GM18873 (cell line): ENCODE measurements around the gene MCL1.

ENCODE experiments used
- ATAC-seq: cut with Tn5 transposase; IDR thresholded peaks from one replicate; pipeline ENCODE4 v1.9.1; 2021; ENCODE audit warnings: mild to moderate bottlenecking, moderate library complexity, moderate number of reproducible peaks; ENCODE audit not compliant: unreplicated experiment, low FRiP score

MCL1 gene

DNA sequence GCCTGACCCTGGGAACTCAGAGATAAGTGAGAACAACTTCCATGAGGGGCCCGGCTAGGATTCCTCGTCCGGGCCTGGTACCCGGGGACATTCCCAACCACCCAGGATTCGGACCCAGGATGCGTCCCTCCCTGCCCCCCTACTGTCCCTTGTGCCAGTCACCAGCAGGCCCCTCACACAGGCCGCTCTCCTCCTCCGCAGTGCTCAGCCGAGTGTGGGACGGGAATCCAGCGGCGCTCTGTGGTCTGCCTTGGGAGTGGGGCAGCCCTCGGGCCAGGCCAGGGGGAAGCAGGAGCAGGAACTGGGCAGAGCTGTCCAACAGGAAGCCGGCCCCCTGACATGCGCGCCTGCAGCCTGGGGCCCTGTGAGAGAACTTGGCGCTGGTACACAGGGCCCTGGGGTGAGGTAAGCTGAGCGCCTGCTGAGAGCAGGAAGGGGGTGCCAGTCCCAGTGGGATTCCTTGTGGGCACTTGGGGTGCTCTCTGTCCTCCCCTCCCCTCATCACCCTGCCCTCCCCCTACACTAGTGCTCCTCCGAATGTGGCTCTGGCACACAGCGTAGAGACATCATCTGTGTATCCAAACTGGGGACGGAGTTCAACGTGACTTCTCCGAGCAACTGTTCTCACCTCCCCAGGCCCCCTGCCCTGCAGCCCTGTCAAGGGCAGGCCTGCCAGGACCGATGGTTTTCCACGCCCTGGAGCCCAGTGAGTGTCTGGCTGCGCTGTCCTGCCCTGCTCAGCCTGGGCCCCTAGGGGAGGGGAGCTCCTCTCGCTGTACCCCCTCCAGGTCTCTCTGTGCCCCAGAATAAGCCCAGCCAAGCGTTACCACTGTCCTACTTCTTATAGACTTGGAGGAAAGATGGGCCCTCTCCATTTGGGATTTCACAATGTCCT is 20.4 kb downstream of the MCL1 start:
- ATAC-seq: no peak

DNA sequence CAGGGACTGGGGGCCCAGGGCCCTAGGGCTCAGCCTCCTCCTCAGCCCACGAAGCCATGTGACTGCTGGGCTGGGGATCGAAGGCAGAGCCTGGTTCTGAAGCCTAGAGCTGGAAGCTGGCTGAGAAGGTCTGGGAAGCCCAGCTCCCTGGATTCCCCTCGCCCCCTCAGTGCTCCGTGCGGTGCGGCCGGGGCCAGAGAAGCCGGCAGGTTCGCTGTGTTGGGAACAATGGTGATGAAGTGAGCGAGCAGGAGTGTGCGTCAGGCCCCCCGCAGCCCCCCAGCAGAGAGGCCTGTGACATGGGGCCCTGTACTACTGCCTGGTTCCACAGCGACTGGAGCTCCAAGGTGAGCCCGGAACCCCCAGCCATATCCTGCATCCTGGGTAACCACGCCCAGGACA is 21.1 kb downstream of the MCL1 start:
- ATAC-seq: no peak

DNA sequence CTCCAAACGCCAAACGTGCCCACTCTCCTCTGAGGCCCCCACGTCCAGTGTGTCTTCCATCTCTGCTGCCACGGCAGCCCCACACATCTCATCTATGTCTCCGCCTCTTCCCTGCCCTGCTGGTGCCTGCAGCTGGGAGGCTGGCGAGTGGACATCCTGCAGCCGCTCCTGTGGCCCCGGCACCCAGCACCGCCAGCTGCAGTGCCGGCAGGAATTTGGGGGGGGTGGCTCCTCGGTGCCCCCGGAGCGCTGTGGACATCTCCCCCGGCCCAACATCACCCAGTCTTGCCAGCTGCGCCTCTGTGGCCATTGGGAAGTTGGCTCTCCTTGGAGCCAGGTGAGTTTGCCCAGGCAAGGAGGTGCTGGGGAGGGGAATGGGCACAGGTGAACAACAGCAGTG is 21.6 kb downstream of the MCL1 start:
- ATAC-seq: no peak

DNA sequence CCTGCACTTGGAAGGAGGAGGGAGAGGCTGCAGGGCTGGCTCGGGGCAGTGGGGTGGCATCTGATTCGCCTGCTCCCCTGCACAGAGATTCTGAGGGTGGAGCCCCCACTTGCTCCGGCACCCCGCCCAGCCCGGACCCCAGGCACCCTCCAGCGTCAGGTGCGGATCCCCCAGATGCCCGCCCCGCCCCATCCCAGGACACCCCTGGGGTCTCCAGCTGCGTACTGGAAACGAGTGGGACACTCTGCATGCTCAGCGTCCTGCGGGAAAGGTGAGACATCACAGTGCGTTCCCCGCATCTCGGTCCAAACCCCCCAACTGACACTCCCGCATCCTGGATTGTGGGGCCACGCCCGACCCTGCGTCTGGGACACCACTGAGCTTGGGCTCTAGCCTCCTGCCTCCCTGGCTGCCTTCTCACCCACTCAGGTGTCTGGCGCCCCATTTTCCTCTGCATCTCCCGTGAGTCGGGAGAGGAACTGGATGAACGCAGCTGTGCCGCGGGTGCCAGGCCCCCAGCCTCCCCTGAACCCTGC is 22.3 kb downstream of the MCL1 start:
- ATAC-seq: no peak

DNA sequence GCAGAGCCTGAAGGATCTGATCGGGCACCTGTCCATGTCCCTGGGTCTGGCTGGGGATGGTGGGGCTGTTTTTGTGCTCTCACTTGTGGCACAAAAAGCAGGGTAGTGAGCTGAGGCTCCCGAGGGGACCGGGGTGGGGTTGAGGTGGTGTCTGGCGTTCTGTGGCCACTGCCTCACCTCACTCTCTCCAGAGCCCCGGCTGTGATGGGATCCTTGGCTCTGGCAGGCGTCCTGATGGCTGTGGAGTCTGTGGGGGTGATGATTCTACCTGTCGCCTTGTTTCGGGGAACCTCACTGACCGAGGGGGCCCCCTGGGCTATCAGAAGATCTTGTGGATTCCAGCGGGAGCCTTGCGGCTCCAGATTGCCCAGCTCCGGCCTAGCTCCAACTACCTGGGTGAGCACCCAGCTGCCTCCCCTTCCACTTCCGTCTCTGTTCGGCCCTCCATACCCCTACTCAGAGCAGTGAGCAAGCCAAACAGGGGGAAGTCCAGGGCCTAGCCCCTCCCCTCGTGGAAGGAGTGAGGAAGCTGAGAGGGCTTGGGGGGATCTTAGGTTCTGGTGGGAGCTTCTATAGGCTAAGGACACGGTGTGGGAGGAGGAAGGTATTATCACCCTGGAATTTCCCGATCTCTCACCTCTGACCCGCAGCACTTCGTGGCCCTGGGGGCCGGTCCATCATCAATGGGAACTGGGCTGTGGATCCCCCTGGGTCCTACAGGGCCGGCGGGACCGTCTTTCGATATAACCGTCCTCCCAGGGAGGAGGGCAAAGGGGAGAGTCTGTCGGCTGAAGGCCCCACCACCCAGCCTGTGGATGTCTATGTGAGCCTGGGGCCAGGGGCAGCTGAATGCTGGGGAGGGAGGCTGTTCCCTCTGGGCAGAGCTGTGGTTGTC is 23.2 kb downstream of the MCL1 start:
- no peak for ATAC-seq

DNA sequence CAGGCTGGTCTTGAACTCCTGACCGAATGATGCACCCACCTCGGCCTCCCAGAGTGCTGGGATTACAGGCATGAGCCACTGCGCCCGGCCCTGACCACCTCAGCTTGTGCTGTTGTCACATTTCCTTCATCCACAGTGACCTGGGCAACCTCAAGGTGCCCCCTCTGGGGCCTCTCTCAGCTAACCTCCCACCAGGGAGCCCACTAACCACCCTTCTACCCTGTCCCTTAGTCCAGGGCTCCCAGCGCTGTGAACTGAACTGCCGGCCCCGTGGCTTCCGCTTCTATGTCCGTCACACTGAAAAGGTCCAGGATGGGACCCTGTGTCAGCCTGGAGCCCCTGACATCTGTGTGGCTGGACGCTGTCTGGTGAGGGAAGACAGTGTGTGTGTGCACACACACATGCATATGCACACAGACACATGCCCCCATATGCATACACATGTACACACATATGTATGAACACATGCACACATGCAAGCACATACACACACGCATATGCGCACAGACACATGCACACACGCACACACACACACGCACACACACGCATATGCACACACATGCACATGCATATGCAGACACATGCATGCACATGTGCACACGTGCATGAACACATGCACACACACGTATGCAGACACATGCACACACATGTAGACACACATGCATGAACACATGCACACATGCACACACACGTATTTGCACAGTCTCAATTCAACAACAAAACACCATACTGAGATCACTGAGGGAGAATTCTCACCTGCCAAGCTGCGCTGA is 24.0 kb downstream of the MCL1 start:
- ATAC-seq: no peak

DNA sequence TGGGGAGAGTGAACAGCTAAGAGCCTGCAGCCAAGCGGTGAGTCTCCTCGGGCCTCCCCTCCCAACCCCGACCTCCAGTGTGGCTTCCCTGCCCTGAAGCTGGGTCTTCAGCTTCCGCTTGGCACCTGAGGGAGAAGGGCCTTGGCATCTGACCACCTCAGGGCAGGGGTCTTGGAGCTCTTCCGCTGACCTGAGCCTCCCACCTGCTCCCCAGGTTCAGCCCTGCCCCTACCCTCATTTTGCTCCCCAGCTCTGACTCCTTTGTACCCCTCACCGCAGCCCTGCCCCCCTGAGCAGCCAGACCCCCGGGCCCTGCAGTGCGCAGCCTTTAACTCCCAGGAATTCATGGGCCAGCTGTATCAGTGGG is 25.3 kb downstream of the MCL1 start:
- ATAC-seq: no peak

DNA sequence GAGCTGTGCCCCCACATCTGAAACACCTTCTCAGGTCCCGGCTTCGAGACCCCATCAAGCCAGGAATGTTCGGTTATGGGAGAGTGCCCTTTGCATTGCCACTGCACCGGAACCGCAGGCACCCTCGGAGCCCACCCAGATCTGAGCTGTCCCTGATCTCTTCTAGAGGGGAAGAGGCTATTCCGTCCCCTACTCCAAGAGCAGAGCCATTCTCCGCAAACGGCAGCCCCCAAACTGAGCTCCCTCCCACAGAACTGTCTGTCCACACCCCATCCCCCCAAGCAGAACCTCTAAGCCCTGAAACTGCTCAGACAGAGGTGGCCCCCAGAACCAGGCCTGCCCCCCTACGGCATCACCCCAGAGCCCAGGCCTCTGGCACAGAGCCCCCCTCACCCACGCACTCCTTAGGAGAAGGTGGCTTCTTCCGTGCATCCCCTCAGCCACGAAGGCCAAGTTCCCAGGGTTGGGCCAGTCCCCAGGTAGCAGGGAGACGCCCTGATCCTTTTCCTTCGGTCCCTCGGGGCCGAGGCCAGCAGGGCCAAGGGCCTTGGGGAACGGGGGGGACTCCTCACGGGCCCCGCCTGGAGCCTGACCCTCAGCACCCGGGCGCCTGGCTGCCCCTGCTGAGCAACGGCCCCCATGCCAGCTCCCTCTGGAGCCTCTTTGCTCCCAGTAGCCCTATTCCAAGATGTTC is 25.9 kb downstream of the MCL1 start:
- ATAC-seq: no peak

DNA sequence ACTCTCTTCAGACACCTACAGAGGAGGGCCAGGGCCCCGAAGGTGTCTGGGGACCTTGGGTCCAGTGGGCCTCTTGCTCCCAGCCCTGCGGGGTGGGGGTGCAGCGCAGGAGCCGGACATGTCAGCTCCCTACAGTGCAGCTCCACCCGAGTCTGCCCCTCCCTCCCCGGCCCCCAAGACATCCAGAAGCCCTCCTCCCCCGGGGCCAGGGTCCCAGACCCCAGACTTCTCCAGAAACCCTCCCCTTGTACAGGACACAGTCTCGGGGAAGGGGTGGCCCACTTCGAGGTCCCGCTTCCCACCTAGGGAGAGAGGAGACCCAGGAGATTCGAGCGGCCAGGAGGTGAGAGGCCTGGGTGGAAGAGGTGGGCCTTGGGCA is 26.5 kb downstream of the MCL1 start:
- no peak for ATAC-seq

DNA sequence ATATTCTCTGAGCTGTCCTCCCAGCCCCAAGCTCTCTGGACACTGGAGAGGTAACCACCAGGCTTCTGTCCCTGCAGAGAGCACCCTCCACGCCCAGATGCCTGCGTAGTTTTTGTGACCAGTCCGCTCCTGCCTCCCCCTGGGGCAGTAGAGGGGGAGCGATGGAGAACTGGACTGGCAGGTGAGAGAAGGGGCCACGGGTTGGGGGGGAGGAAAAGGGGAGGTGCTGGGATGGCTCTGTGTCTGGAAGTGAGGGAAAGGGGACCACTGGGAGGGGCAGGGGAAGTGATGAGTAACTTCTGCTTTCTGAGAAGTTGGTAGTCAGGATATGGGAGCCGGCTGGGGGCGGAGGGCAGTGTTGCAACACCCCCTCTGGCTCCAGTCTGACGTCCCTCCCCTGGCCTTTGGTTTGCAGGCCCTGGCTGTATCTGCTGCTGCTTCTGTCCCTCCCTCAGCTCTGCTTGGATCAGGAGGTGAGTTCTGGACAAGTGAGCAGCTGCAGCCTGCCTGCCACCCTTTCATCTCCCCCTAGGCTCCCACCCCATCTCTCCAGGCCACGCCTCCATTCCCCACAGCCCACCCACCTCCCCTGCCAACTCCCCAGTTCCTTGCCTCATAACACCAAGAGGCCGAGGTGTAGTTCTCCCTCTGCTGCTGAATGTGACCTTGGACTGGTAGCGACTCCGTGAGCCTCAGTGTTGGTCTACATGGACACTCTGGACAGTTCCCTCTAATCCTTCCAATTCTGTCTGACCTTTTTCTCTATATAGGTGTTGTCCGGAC is 27.1 kb downstream of the MCL1 start:
- no peak for ATAC-seq

DNA sequence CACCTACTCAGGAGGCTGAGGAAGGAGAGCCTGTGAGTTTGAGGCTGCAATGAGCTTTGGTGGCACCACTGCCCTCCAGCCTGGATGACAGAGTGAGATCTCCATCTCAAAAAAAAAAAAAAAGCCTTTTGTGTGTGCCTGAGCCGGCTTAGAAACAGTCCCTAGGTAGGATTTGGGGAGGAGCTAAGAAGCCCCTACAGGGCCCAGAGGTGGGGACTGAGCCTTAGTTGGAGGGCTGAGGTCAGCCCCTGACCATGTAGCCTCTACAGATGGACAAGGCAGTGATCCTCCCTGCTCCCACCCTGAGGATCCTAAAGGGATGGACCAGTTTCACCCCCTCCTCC is 27.7 kb downstream of the MCL1 start:
- no peak for ATAC-seq

DNA sequence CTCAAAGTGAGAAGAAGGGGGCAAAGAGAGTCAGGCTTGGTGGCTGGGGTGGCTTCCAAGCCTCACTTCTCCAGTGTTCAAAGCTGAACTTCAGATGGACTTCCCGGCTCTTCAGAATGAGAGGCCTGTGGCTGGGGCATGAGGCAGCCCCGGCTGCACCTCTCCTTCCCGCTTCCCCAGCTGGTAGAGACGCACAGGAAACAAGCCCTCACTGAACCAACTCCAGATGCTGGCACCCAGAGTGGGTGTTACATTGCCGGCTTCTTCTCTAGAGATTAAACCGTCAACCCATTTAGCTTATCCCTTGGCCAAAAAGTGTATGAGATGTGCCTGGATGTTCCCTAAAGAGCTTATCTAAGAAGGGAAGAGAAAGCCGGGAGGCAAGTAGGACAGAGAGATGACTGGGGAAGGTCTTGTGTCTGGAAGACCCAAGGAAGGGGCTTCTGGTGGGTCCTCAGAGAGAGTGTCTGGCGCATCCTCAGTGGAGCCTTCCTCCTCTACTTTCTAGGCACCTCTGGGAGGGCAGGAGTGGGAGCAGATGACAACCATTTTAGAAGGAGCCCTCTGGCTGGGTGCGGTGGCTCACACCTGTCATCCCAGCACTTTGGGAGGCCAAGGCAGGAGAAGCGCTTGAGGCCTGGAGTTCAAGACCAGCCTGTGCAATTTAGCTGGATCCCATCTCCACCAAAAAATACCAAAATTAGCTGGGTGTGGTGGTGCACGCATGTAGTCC is 28.2 kb downstream of the MCL1 start:
- no peak for ATAC-seq

DNA sequence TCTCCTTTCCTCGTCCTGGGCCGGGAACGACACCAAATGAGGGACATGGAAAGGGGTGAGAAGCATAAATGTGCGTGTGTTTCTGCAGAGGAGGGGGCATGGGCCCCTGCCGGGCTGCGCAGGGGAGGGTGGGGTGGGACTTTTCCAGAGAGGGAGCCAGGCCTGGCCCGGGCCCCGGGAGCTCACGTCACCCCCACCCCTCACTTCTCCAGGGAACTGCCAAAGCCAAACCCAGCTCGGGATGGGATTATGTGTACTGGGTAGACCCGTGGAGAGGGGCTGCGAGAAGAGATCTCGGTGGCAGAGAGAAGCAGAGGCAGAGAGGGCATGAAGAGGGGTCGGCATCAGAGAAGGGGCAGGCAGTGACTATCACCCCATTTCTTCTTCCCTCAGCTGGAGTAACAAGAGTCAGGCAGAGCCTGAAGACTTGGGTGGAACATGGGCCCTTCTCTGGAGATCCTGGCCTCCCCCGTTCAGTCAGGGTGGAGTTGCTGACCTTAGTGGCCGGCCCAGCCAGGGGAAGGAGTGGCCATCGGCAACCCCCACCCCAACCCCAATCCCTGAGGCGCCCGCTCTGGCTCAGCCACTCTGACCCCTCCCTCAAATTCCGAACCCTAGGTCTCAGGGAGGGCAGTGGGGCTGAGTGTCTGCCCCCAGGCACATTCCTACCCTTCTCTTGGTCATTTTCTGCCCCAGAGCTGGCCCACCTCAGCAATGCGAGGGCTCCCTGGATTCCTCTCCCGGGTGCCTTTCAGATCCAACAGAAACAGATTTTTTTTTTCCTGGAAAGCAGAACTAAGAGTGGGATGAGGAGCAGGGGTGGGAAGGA is 29.0 kb downstream of the MCL1 start:
- ATAC-seq: no peak

DNA sequence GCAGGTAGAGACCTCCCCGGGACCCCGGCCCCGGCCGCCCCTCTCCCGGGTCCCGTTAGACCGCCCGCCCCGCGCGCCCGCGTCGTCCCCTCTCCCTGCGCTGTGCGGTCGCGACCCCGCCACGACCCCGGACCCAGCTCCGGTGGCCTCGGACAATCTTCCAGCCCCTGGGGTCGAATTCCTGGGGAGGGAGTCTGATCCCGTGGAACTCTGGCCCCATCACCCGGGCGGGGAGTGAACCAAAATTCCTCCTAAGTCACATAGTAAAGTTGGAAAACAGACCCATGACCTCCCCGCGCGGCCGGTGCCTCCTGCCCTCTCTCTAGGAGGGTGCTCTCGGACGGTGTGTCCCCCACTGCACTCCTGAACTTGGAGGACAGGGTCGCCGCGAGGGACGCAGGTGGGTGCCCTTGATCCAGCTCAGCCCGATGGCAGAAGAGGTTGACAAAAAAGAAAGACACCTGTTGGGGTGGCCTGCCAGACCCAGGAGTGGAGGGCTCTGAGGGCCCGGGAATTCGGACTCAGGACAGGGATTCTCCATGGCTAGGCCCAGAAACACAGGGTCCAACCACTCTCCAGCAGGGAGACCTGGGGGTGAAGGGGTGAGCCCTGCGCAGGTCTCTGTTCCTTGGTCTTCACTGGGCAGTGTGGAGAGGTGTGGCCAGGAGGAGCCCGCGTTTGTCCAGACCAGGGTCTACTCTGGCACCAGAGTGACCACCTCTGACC is 29.8 kb downstream of the MCL1 start:
- no peak for ATAC-seq

DNA sequence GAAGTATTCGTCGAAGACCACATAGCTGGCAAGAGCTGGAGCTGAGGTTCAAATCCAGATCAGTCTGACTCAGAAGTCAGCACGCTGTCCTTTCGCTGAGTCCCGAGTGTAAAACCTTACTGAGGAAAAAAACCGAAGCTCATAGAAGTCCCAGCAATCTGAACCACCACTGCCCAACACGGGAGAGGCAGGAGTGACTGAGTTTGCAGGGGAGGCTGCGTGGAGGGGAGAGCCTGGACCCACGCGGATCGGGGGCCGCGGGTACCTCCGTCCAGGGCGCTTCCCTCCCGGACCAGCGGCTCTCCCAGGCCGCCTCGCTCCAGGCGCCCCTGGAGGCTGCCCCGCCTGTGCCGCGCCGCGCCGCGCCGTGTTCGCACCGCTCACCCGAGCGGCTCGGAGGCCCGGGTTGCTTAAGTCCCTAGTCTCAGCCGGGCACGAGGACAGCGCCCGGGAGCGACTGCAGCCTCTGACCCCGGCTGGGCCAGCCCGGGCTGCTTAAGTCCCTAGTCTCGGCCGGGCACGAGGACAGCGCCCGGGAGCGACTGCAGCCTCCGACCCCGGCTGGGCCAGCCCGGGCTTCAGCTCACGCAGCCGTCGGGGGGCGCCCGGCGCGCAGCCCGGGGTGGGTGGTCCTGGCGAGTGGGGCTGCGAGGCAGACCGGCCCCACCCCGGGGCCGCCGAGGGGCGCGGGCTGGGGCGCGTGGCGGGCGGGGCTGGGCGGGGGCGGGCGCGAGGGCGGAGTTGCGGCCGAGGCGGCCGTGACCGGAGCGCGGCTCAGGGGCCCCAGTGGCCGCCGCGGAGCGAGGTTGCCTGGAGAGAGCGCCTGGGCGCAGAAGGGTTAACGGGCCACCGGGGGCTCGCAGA is 30.5 kb downstream of the MCL1 start, which contains the start of gene ADAMTSL4:
Gene ADAMTSL4, plus strand, starts transcription at position 777 of the 864 bp plus-strand sequence. CDS start 2,881 bp downstream, outside the sequence.
- no peak for ATAC-seq

DNA sequence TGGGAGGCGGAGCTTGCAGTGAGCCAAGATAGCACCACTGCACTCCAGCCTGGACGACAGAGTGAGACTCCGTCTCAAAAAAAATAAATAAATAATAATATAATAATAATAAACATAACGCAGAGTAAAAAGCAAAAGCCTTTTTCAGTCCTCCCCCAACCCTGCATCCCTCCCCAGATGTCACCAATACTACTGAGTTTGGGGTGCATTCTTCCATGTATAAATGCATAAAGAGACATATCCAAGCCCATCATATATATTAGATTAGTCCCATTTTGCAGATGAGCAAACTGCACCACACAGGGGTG is 31.1 kb downstream of the MCL1 start:
- ATAC-seq: no peak
